WI38 (cell line): ENCODE results near the gene LIAS.
"Not testable (repeated sequence)": the region's sequence is repeated elsewhere in the genome, so short reads cannot be mapped to it uniquely, and the experiment has no call there.

Experiments used
- H3K4me3 ChIP-seq: 2 replicates; pipeline ENCODE4 v1.5.1; 2011; ENCODE audit warnings: low read depth, mild to moderate bottlenecking, control low read depth, low read length
- TF ChIP-seq, protein P1 (sequence below): IDR thresholded peaks from 2 replicates; pipeline ENCODE4 v1.5.1; 2012; ENCODE audit warnings: low read depth, mild to moderate bottlenecking, control low read depth, low read length

Gene LIAS

DNA sequence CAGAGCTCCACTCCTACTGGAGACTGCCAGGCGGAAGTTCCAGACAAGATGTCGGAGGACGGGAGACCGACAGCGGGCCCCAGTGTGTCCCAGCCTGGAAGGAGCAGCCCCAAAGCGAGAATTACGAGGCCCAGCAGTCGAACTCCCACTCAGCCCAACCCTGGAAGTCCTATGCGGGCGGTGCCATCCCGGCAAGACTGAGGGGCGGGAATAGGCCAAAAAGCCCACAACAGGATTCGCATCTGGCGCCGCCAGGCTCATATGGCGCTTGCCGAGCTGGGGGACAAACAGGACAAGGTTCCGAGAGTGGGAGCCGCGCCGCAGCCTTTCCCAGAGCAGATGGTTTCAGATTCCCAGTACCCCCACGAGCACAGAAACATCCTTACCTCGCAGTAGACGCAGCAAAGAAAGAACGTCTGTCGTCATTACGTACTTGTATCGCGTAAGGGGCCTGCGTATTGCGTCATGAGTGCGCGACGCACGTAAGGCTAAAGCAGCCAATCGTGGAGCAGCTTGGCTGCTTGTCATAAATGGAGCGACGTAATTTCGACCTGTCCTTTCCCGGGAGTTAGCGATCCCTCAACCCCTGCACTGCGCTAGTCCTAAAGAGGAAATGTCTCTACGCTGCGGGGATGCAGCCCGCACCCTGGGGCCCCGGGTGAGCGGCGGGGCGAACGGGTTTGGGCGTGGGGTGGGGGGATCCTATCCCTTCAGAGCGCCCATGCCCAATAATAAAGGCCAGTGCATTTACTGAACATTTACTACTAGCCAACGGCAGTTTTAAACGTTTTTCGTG lies at the start of gene LIAS, which contains the start of gene RPL9:
TSS of gene LIAS (plus strand) at position 552 of the 796 bp plus-strand sequence. CDS start at position 614, 62 bp downstream.
TSS of gene RPL9 (minus strand) at position 418 of the 796 bp plus-strand sequence. CDS start 483 bp downstream, outside the sequence.
- H3K4me3 ChIP-seq, result peak within 1 kb of the TSS; percentile 82
- TF ChIP-seq, protein P1, sequence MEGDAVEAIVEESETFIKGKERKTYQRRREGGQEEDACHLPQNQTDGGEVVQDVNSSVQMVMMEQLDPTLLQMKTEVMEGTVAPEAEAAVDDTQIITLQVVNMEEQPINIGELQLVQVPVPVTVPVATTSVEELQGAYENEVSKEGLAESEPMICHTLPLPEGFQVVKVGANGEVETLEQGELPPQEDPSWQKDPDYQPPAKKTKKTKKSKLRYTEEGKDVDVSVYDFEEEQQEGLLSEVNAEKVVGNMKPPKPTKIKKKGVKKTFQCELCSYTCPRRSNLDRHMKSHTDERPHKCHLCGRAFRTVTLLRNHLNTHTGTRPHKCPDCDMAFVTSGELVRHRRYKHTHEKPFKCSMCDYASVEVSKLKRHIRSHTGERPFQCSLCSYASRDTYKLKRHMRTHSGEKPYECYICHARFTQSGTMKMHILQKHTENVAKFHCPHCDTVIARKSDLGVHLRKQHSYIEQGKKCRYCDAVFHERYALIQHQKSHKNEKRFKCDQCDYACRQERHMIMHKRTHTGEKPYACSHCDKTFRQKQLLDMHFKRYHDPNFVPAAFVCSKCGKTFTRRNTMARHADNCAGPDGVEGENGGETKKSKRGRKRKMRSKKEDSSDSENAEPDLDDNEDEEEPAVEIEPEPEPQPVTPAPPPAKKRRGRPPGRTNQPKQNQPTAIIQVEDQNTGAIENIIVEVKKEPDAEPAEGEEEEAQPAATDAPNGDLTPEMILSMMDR, result no peak

DNA sequence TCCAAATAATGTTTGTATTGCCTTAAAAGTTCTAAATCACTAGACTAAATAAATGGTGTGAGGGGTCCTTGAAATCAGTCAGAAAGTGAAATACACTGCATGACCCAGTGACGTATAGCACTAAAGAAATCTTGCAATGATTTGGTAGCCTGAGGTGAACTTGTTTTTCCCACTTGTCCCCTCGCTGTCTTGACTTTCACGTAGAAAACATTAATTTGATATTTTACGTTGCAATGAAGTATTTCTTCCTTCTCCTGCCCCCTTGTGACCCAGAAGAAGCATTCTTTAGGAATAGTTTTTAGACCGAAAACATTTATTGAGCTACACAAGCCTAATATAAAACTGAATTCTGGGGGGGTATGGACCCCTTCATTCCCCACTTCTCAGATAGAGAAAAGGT lies 48.4 kb upstream of the LIAS start:
- TF ChIP-seq, protein P1, result no peak
- H3K4me3 ChIP-seq, result no peak overlapping the region

DNA sequence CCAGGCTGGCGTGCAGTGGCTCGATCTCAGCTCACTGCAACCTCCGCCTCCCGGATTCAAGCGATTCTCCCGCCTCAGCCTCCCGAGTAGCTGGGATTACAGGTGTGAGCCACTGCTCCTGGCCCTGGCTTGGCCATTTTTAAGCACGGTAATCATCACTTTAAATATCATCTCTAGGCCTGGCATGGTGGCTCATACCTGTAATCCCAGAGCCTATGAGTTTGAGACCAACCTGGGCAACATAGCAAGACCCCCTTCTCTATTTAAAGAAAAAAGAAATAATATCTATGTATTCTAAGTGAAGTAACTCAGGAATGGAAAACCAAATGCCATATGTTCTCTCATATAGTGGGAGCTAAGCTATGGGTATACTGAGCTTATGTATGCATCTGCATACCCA lies 47.3 kb upstream of the LIAS start:
- not testable (repeated sequence) for H3K4me3 ChIP-seq

DNA sequence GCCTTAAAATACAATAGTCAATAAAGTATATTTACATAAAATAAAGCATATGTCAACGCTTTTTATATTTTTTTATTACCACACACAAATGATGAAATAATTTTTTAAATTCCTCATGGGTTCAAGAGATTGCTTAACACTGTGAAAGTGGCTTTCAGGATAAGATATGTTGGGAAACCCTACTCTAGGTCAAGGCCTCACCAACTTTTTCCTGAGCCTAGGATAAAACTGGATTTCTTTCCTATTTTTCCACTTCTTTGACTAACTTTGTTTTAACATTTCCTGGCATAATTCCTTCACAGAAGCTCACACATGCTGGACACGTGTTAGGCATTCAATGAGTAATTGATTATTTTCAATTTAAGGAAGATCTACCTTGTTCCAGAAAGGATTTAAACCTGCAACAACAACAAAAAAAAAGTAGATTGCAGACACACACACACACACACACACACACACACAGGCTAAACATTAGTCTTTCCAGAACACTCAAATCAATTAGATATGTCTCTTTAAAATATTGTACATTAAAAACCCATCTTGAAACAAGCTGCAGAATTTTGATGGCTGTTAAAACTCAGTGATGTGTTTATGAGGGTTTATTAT lies 43.1 kb upstream of the LIAS start:
- no peak overlapping the region for H3K4me3 ChIP-seq
- TF ChIP-seq, protein P1, result no peak

DNA sequence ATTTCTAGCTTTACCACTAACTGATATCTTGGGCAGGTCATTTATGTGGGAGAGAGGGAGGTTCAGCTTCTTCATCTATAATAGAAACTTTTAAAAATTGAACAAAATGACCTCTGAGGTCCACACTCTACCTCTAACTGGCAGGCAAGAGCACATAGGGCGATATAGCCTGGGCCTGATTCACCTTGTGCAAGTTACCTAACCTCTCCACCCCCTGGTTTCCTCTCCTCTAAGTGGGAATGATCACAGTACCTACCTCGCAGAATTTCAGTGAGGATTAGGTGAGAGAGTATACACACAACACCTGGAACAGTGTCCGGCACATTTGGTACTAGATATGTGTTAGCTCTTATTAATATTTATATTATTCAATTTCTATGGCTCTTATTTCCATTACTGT lies 36.6 kb upstream of the LIAS start:
- H3K4me3 ChIP-seq, result no peak overlapping the region
- TF ChIP-seq, protein P1, result no peak

DNA sequence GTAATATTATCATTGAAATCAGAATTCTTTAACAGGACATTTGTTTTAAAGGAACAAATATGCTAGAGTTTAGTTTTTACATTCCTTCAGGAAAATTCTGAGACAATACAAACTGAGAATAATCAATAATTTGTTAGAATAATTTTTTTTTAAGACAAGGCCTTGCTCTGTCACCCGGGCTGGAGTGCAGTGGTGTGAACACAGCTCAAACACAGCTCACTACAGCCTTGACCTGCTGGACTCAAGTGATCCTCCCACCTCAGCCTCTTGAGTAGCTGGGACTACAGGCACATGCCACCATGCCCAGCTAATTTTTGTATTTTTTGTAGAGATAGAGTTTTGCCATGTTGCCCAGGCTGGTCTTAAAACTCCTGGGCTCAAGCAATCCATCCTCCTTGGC lies 33.6 kb upstream of the LIAS start:
- H3K4me3 ChIP-seq, result not testable (repeated sequence)

DNA sequence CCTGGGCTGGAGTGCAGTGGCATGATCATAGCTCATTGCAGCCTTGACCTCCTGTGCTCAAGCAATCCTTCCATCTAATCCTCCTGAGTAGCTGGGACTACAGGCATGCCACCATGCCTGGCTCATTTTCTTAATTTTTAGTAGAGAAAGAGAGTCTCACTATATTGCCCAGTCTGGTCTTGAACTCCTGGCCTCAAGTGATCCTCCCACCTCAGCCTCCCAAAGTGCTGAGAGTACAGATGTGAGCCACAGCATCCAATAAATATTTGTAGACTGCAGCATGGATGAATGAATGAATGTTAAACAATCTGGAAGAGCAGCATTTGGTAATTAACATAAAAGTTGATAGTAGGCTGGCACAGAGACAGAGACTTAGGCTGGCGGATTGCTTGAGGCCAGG lies 32.1 kb upstream of the LIAS start:
- TF ChIP-seq, protein P1, result no peak
- no peak overlapping the region for H3K4me3 ChIP-seq

DNA sequence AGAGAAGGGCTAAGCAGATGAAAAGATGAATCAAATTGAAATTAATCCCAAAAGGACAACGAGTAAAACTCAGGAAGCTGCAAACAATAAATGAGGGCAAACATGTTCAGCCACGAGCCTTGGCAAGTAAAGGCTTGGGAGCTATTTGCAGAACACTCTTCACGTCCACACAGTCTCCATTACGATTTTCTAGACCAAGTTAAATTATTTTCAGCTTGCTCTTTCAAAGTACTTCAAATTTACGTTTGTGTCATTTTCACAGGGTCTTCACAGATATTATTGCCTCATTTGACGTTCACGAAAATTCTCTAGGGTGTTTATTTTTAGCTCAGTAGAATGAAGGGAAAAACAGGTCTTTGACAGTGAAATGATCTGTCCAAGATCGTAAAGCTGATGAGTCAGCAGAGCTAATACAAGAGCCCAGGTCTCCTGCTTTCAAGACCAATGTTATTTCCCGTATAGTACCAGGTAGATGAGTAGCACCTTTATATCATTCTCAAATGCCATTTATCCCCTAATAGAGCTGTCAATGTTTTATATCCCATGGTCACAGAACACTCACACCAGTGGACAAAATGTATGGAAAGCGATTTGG lies 31.2 kb upstream of the LIAS start:
- TF ChIP-seq, protein P1, result no peak

More for the DNA sequence above, 31.2 kb upstream of the LIAS start:
- H3K4me3 ChIP-seq, result no peak overlapping the region
